ENCODE results near the gene CMSS1. TPM values are rescaled to one million over a fixed set of nuclear protein-coding genes. Genes with fewer than 3 reads are reported as not detected.

CMSS1 gene
- total and polyA plus RNA-seq, 8 donors, result 14.4 to 29.9 (median 15.9) TPM

GRCh38 chr3:100073714-100074307 is 256.1 kb downstream of the CMSS1 start:
- no peak for DNase-seq
- H3K4me3 ChIP-seq, result no peak overlapping the region
- WGBS, 2 donors, result 87 to 90% methylated on average over 10 of the region's 10 CpGs
- no peaks in the 10 kb centered on the region for H3K27me3 ChIP-seq
- H3K36me3 ChIP-seq, result no peaks in the 10 kb centered on the region
- H3K9me3 ChIP-seq, result no peaks in the 10 kb centered on the region
- H3K4me1 ChIP-seq, result peaks cover 0 to 7% (median 5%) of the 10 kb centered on the region in 3 donors
- no peak for FAIRE-seq
- peak in 2 of 4 donors; percentile 23 to 39 for ATAC-seq
- H3K27ac ChIP-seq, result peak overlapping the region in 1 of 4 donors; percentile 27
- intact Hi-C loops (cut with DNase I), result loop anchor here in 1 of 3 donors (10.0 kb wide), 1 partner anchor 181 kb away; no protein-coding TSS in a partner anchor
- no peak for TF ChIP-seq CTCF (IDR thresholded peaks at IDR 0.05)

GRCh38 chr3:100075196-100075595 is 257.5 kb downstream of the CMSS1 start:
- Histone ChIP-seq H3K27ac (no peak overlapping the region), H3K4me3 (no peak overlapping the region), H3K4me1 (peaks cover 5 to 8% (median 7%) of the 10 kb centered on the region in 3 donors), H3K36me3 (no peaks in the 10 kb centered on the region), H3K27me3 (no peaks in the 10 kb centered on the region), H3K9me3 (no peaks in the 10 kb centered on the region)
- 93 to 97% methylated on average over 4 of the region's 4 CpGs for WGBS, 2 donors
- no peak for TF ChIP-seq CTCF (IDR thresholded peaks at IDR 0.05)
- intact Hi-C loops (cut with DNase I), result loop anchor here in 1 of 3 donors (10.0 kb wide), 1 partner anchor 180 kb away; no protein-coding TSS in a partner anchor
- no peak for FAIRE-seq
- DNase-seq, result no peak
- ATAC-seq, result no peak

- Histone ChIP-seq H3K9me3 (no peaks in the 10 kb centered on the region), H3K36me3 (no peaks in the 10 kb centered on the region), H3K4me3 (no peak overlapping the region), H3K27ac (no peak overlapping the region), H3K27me3 (no peaks in the 10 kb centered on the region), H3K4me1 (peaks cover 8 to 15% (median 14%) of the 10 kb centered on the region in 3 donors)
- intact Hi-C loops (cut with DNase I), result loop anchor here in 1 of 3 donors (10.0 kb wide), 1 partner anchor 179 kb away; no protein-coding TSS in a partner anchor
- ATAC-seq (no peak), DNase-seq (no peak), FAIRE-seq (no peak)
- TF ChIP-seq CTCF (IDR thresholded peaks at IDR 0.05), result no peak
- 79 to 84% methylated on average over 4 of the region's 4 CpGs for WGBS, 2 donors
Observed at GRCh38 chr3:100075851-100076730, 258.4 kb downstream of the CMSS1 start.

DNA sequence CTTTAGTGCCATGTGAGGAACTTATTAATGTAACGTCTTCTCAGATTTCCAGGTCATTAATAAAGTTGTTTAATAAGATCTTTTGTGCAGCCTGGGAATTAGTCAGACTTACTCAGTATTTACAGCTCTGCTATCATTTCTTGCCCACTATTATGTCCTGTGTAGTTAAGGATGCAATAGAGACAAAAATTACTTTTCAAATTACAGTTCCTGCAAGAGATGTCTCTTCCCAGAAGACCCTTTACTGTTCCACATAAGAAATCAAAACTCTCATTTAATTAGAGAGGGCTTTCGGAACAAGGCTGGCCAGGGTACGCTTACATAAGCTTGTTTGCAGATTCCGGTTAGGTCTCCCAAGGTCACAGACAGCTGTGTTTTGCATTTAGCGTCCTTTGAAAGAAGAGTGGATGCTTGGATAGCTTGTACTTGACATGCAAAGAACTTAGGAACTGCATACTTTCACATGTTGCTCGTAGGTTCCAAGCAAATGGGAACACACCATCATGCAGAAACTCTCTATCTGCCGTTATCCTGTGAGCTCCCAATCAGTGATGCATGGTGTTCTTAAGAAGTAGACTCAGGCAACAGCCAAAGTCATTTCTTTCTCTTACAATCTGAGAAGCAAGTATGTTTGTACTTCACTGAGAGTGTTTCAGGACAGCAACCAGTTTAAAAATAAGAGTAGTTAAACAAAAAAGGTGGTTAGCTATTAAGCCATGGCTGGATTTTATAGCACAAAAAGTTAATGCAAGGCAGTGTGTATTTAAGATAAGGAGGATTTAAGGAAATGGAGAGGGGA is 259.3 kb downstream of the CMSS1 start:
- H3K27ac ChIP-seq, result peak overlapping the region in 1 of 4 donors; percentile 29
- H3K36me3 ChIP-seq, result no peaks in the 10 kb centered on the region
- H3K4me3 ChIP-seq, result no peak overlapping the region
- intact Hi-C loops (cut with DNase I), result loop anchor here in 1 of 3 donors (10.0 kb wide), 1 partner anchor 178 kb away; no protein-coding TSS in a partner anchor
- WGBS, 2 donors, result 38 to 41% methylated on average over 7 of the region's 7 CpGs
- H3K27me3 ChIP-seq, result no peaks in the 10 kb centered on the region
- H3K4me1 ChIP-seq, result peaks cover 8 to 16% (median 16%) of the 10 kb centered on the region in 3 donors
- peak in 2 of 4 donors; percentile 35 to 44 for ATAC-seq
- no peak for FAIRE-seq
- DNase-seq, result no peak
- no peaks in the 10 kb centered on the region for H3K9me3 ChIP-seq
- TF ChIP-seq CTCF (IDR thresholded peaks at IDR 0.05), result no peak
